IMR-90 (cell line): ENCODE data around the gene BMP8A. TPM values are rescaled to one million over a fixed set of nuclear protein-coding genes. Genes with fewer than 3 reads are reported as not detected.

ENCODE experiments used
- ATAC-seq: fragments of 200-7000 bp; cut with Tn5 transposase; 2 replicates; pipeline ENCODE4 v1.9.1; 2020; ENCODE audit warnings: low read depth, mild to moderate bottlenecking, moderate library complexity
- BruUV-seq: library from RNA; stranded (reverse); fragments of 400-500 nt; replicated peaks from 2 replicates; lab custom pipeline; 2021; lab: Mats Ljungman, UMichigan
- CTCF ChIA-PET: fragments of 300-600 bp; formaldehyde crosslinking; extraction: SDS; loops from one replicate; lab custom pipeline; 2021; ENCODE audit warnings: antibody characterized with exemption; lab: Yijun Ruan, JAX
- POLR2A ChIA-PET: fragments of 300-600 bp; sonication (Branson Sonifier 250); formaldehyde crosslinking; loops from one replicate; lab custom pipeline; 2022; ENCODE audit warnings: antibody characterized with exemption; ENCODE audit not compliant: unreplicated experiment; lab: Charles Lee
- DNase-seq: peaks from one replicate; pipeline ENCODE4 v3.0.0; 2013
- H2AFZ ChIP-seq: replicated peaks from 2 replicates; pipeline ENCODE3; 2013; ENCODE audit warnings: low read length, mild to moderate bottlenecking; ENCODE audit not compliant: poor library complexity
- H2AK5ac ChIP-seq: 2 replicates; pipeline ENCODE4 v1.6.1; 2013; ENCODE audit warnings: low read depth, low read length, inconsistent platforms
- H2AK9ac ChIP-seq: replicated peaks from 2 replicates; pipeline ENCODE3; 2013; ENCODE audit warnings: mild to moderate bottlenecking, low read depth, low read length, moderate library complexity; ENCODE audit not compliant: poor library complexity
- H2BK120ac ChIP-seq: 2 replicates; pipeline ENCODE4 v1.6.1; 2013; ENCODE audit warnings: low read depth, low read length, inconsistent platforms
- H2BK15ac ChIP-seq: 3 replicates; pipeline ENCODE4 v1.6.1; 2013; ENCODE audit warnings: low read depth, low read length, inconsistent platforms
- H2BK20ac ChIP-seq: 2 replicates; pipeline ENCODE4 v1.6.1; 2013; ENCODE audit warnings: low read depth, mild to moderate bottlenecking, inconsistent platforms, low read length, moderate library complexity
- H2BK5ac ChIP-seq: 2 replicates; pipeline ENCODE4 v1.6.1; 2013; ENCODE audit warnings: mild to moderate bottlenecking, low read depth, low read length, inconsistent platforms; ENCODE audit not compliant: poor library complexity, severe bottlenecking
- H3K14ac ChIP-seq: replicated peaks from 2 replicates; pipeline ENCODE4 v1.6.1; 2013; ENCODE audit warnings: low read depth, low read length, inconsistent platforms
- H3K18ac ChIP-seq: 2 replicates; pipeline ENCODE4 v1.6.1; 2013; ENCODE audit warnings: low read depth, low read length, control low read depth
- H3K23ac ChIP-seq: 2 replicates; pipeline ENCODE4 v1.6.1; 2013; ENCODE audit warnings: low read depth, low read length, inconsistent platforms
- H3K27ac ChIP-seq: 2 replicates; pipeline ENCODE4 v1.5.1; 2013; ENCODE audit warnings: mild to moderate bottlenecking, control low read depth, low read length; ENCODE audit not compliant: insufficient read depth
- H3K27me3 ChIP-seq: 2 replicates; pipeline ENCODE4 v1.6.1; 2013; ENCODE audit warnings: low read length; ENCODE audit not compliant: control insufficient read depth, insufficient read depth
- H3K36me3 ChIP-seq: 2 replicates; pipeline ENCODE4 v1.6.1; 2013; ENCODE audit warnings: low read length, mixed read lengths; ENCODE audit not compliant: control insufficient read depth, insufficient read depth
- H3K4ac ChIP-seq: 2 replicates; pipeline ENCODE4 v1.6.1; 2013; ENCODE audit warnings: low read depth, low read length, inconsistent platforms
- H3K4me1 ChIP-seq: 2 replicates; pipeline ENCODE4 v1.6.1; 2013; ENCODE audit warnings: low read length, mixed read lengths; ENCODE audit not compliant: control insufficient read depth, insufficient read depth
- H3K4me2 ChIP-seq: 2 replicates; pipeline ENCODE4 v1.6.1; 2013; ENCODE audit warnings: low read depth, mild to moderate bottlenecking, control low read depth, low read length, moderate library complexity
- H3K4me3 ChIP-seq: 2 replicates; pipeline ENCODE4 v1.5.1; 2013; ENCODE audit warnings: low read depth, mild to moderate bottlenecking, control low read depth, low read length, moderate library complexity; ENCODE audit not compliant: insufficient read depth
- H3K56ac ChIP-seq: 2 replicates; pipeline ENCODE4 v1.6.1; 2013; ENCODE audit warnings: low read length, inconsistent platforms; ENCODE audit not compliant: insufficient read depth; ENCODE audit errors: extremely low read depth
- H3K79me1 ChIP-seq, 2 experiments: 2 replicates each; pipeline ENCODE4 v1.6.1; 2013; ENCODE audit warnings: low read length in 2 of 2, inconsistent platforms in 1 of 2, low read depth in 1 of 2
- H3K9ac ChIP-seq: 2 replicates; pipeline ENCODE4 v1.6.1; 2013; ENCODE audit warnings: low read depth, low read length, control low read depth
- H3K9me1 ChIP-seq: 2 replicates; pipeline ENCODE4 v1.6.1; 2013; ENCODE audit warnings: low read length, inconsistent platforms; ENCODE audit not compliant: insufficient read depth
- H3K9me3 ChIP-seq: 2 replicates; pipeline ENCODE4 v1.6.1; 2013; ENCODE audit warnings: low read length; ENCODE audit not compliant: control insufficient read depth, insufficient read depth
- H4K20me1 ChIP-seq: 2 replicates; pipeline ENCODE4 v1.6.1; 2013; ENCODE audit warnings: low read length, inconsistent platforms; ENCODE audit not compliant: insufficient read depth
- H4K5ac ChIP-seq: 2 replicates; pipeline ENCODE4 v1.6.1; 2013; ENCODE audit warnings: mild to moderate bottlenecking, low read depth, low read length, control low read depth
- H4K8ac ChIP-seq, 2 experiments: 2 replicates each; pipeline ENCODE4 v1.6.1; 2013; ENCODE audit warnings: low read depth in 2 of 2, low read length in 2 of 2, control low read depth in 1 of 2, inconsistent platforms in 1 of 2
- H4K91ac ChIP-seq: 2 replicates; pipeline ENCODE4 v1.6.1; 2013; ENCODE audit warnings: low read depth, low read length, inconsistent platforms; ENCODE audit not compliant: insufficient read depth
- BHLHE40 ChIP-seq: fragments of 150-350 bp; IDR thresholded peaks from 2 replicates; pipeline ENCODE4 v1.6.1; 2016; ENCODE audit warnings: mild to moderate bottlenecking, low read depth, low read length
- CEBPB ChIP-seq: IDR thresholded peaks from 2 replicates; pipeline ENCODE4 v1.6.1; 2012; ENCODE audit warnings: low read depth, low read length, improper control_type of control experiment
- CHD1 ChIP-seq: IDR thresholded peaks from 2 replicates; pipeline ENCODE4 v1.6.1; 2012; ENCODE audit warnings: low read depth, low read length, improper control_type of control experiment
- FOS ChIP-seq: fragments of 150-350 bp; IDR thresholded peaks from 2 replicates; pipeline ENCODE4 v1.6.1; 2016; ENCODE audit warnings: low read depth, low read length
- MAFK ChIP-seq: IDR thresholded peaks from 2 replicates; pipeline ENCODE4 v1.6.1; 2012; ENCODE audit warnings: low read depth, low read length, improper control_type of control experiment
- MAZ ChIP-seq: IDR thresholded peaks from 2 replicates; pipeline ENCODE4 v1.6.1; 2012; ENCODE audit warnings: low read depth, mild to moderate bottlenecking, low read length, improper control_type of control experiment, moderate library complexity, borderline replicate concordance
- MXI1 ChIP-seq: IDR thresholded peaks from 2 replicates; pipeline ENCODE4 v1.6.1; 2012; ENCODE audit warnings: low read depth, mild to moderate bottlenecking, low read length, moderate library complexity, borderline replicate concordance
- NFE2L2 ChIP-seq: fragments of 150-350 bp; IDR thresholded peaks from 2 replicates; pipeline ENCODE4 v1.6.1; 2016; ENCODE audit warnings: low read depth, mild to moderate bottlenecking, low read length
- POLR2A ChIP-seq: IDR thresholded peaks from 2 replicates; pipeline ENCODE4 v1.6.1; 2012; ENCODE audit warnings: mild to moderate bottlenecking, low read depth, low read length
- RAD21 ChIP-seq: IDR thresholded peaks from 2 replicates; pipeline ENCODE4 v1.6.1; 2012; ENCODE audit warnings: low read length, improper control_type of control experiment
- RCOR1 ChIP-seq: IDR thresholded peaks from 2 replicates; pipeline ENCODE4 v1.6.1; 2012; ENCODE audit warnings: mild to moderate bottlenecking, low read length, improper control_type of control experiment; ENCODE audit not compliant: insufficient replicate concordance
- RFX5 ChIP-seq: IDR thresholded peaks from 2 replicates; pipeline ENCODE4 v1.8.0; 2012; ENCODE audit warnings: low read depth, mild to moderate bottlenecking, low read length, moderate library complexity
- SMC3 ChIP-seq: fragments of 150-350 bp; IDR thresholded peaks from 2 replicates; pipeline ENCODE4 v1.6.1; 2016; ENCODE audit warnings: low read depth, mild to moderate bottlenecking, antibody characterized with exemption, low read length, moderate library complexity
- WGBS, 2 experiments: methylation state at CpG; one replicate each; pipeline versions ENCODE4 v1.1.5 to v1.1.7; 2013; ENCODE audit warnings: missing lambda C conversion rate in 2 of 2; ENCODE audit not compliant: insufficient read length in 1 of 2; ENCODE audit errors: extremely low coverage in 2 of 2; 5-methylcytosine and 5-hydroxymethylcytosine counted together
- dilution Hi-C: fragments of 300-500 bp; cut with HindIII; formaldehyde crosslinking; loops from one replicate; pipeline ENCODE4 v1.14.3; 2018; ENCODE audit warnings: low sequenced_read_pairs; ENCODE audit not compliant: unreplicated experiment
- in situ Hi-C: fragments of 300-500 bp; cut with MboI; formaldehyde crosslinking; loops from 3 replicates; pipeline ENCODE4 v1.14.3; 2019; ENCODE audit warnings: low sequenced_read_pairs, inconsistent platforms, mixed read lengths
- intact Hi-C: fragments of 100-400 bp; cut with micrococcal nuclease; formaldehyde crosslinking; loops from 2 replicates; pipeline ENCODE4 v1.10.0; 2022
- polyA plus RNA-seq, 3 experiments: library from polyadenylated mRNA; depleted of rRNA; stranded (reverse); fragments of >200 nt; gene quantifications; 2 replicates each; pipeline ENCODE4 v1.2.3, GENCODE V29; 2012; ENCODE audit warnings: low replicate concordance in 1 of 3
- total RNA-seq: library from RNA; depleted of rRNA; stranded (reverse); fragments of >200 nt; gene quantifications from 2 replicates; pipeline ENCODE4 v1.2.3, GENCODE V29; 2012
- TF ChIP-seq, protein P1 (sequence below): fragments of 150-350 bp; IDR thresholded peaks from 2 replicates; pipeline ENCODE4 v1.6.1; 2017; ENCODE audit warnings: mild to moderate bottlenecking, antibody characterized with exemption, low read length, low read depth
- TF ChIP-seq, protein P2 (sequence below): fragments of 150-350 bp; IDR thresholded peaks from 2 replicates; pipeline ENCODE4 v1.6.1; 2016; ENCODE audit warnings: low read depth, mild to moderate bottlenecking, low read length, moderate library complexity, borderline replicate concordance

Gene BMP8A
- total and polyA plus RNA-seq, 2 of the 4 experiments (the other 2 are of a cell fraction), result not detected

DNA sequence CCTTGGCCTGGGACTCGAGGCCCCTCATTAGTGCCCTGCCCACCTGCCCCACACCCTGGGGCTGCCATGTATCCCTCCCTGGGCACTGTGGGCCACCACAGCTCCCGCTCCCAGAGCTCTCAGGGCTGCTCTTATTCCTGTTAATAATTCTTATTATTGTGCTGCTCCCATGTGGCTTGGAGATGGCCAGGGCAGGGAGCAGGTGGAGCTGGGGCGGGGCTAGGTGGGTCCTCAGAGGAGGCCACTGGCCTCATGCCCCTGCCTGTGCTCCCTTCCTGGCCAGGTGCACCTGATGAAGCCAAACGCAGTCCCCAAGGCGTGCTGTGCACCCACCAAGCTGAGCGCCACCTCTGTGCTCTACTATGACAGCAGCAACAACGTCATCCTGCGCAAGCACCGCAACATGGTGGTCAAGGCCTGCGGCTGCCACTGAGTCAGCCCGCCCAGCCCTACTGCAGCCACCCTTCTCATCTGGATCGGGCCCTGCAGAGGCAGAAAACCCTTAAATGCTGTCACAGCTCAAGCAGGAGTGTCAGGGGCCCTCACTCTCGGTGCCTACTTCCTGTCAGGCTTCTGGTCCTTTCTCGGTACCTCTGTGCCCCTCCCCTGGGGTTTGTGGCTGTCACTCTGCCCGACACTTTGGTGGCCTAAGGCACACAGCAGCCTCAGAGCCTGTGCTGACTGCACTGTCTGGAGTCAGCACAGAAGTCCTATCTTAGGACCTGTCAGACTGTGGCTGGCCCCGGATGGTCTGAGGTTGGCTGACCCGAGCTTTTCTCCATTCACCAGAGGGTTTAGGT is 34.1 kb downstream of the BMP8A start:
- H2AFZ ChIP-seq, result no peak overlapping the region
- H3K56ac ChIP-seq, result no peak overlapping the region
- H3K9me1 ChIP-seq, result no peaks in the 10 kb centered on the region
- no peak overlapping the region for H2AK5ac ChIP-seq
- H3K36me3 ChIP-seq, result peaks cover 20% of the 10 kb centered on the region
- H4K8ac ChIP-seq, result no peak overlapping the region
- no peak overlapping the region for H3K23ac ChIP-seq
- no peak overlapping the region for H3K9ac ChIP-seq
- no peak overlapping the region for H2AK9ac ChIP-seq
- H3K4me2 ChIP-seq, result no peak overlapping the region
- no peak for DNase-seq
- no peak overlapping the region for H3K4ac ChIP-seq
- no peak overlapping the region for H3K4me3 ChIP-seq
- WGBS, 2 experiments, result 87% methylated on average over 9 of the region's 17 CpGs; no CpG with 5 or more reads in 1 of the 2 experiments
- in situ Hi-C loops (loop anchor here (25.0 kb wide), 1 partner anchor 663 kb away; the partner anchor contains the start of genes MYCBP and RRAGC), intact Hi-C loops (no loop called here), dilution Hi-C loops (no loop called here)
- H4K20me1 ChIP-seq, result no peaks in the 10 kb centered on the region
- H2BK120ac ChIP-seq, result no peak overlapping the region
- ATAC-seq, result no peak
- no peak overlapping the region for H3K18ac ChIP-seq
- H3K14ac ChIP-seq, result no peak overlapping the region
- H4K5ac ChIP-seq, result no peak overlapping the region
- BruUV-seq, result no TSS peak
- H3K4me1 ChIP-seq, result no peaks in the 10 kb centered on the region
- CTCF ChIA-PET, result no interaction called here
- H2BK20ac ChIP-seq, result no peak overlapping the region
- H3K27ac ChIP-seq, result no peak overlapping the region
- H2BK5ac ChIP-seq, result no peak overlapping the region
- no peak overlapping the region for H2BK15ac ChIP-seq
- no peaks in the 10 kb centered on the region for H3K9me3 ChIP-seq
- H4K91ac ChIP-seq, result no peak overlapping the region
- POLR2A ChIA-PET, result no interaction called here
- H3K27me3 ChIP-seq, result no peaks in the 10 kb centered on the region
- H3K79me1 ChIP-seq, result no peaks in the 10 kb centered on the region
- TF ChIP-seq MXI1, result no peak
- TF ChIP-seq SMC3, result no peak
- TF ChIP-seq RCOR1, result no peak
- no peak for TF ChIP-seq MAFK
- TF ChIP-seq POLR2A, result no peak
- no peak for TF ChIP-seq MAZ
- no peak for TF ChIP-seq FOS
- TF ChIP-seq BHLHE40, result no peak
- no peak for TF ChIP-seq NFE2L2
- TF ChIP-seq, protein P1, sequence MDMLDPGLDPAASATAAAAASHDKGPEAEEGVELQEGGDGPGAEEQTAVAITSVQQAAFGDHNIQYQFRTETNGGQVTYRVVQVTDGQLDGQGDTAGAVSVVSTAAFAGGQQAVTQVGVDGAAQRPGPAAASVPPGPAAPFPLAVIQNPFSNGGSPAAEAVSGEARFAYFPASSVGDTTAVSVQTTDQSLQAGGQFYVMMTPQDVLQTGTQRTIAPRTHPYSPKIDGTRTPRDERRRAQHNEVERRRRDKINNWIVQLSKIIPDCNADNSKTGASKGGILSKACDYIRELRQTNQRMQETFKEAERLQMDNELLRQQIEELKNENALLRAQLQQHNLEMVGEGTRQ, result no peak
- TF ChIP-seq CEBPB, result no peak
- TF ChIP-seq, protein P2, sequence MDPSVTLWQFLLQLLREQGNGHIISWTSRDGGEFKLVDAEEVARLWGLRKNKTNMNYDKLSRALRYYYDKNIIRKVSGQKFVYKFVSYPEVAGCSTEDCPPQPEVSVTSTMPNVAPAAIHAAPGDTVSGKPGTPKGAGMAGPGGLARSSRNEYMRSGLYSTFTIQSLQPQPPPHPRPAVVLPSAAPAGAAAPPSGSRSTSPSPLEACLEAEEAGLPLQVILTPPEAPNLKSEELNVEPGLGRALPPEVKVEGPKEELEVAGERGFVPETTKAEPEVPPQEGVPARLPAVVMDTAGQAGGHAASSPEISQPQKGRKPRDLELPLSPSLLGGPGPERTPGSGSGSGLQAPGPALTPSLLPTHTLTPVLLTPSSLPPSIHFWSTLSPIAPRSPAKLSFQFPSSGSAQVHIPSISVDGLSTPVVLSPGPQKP, result no peak
- no peak for TF ChIP-seq RFX5
- no peak for TF ChIP-seq CHD1
- TF ChIP-seq RAD21, result no peak
